HepG2 (cell line): Measurements from ENCODE around the gene CCDC93. TPM values are rescaled to one million over a fixed set of nuclear protein-coding genes. Genes with fewer than 3 reads are reported as not detected.

Source experiments
- HINFP ChIP-seq: sonication (generic); formaldehyde crosslinking; IDR thresholded peaks from 2 replicates; pipeline ENCODE4 v1.4.0; 2020; ENCODE audit warnings: low read depth, mild to moderate bottlenecking, missing genetic modification reagents
- HMGXB3 ChIP-seq: sonication (generic); formaldehyde crosslinking; IDR thresholded peaks from 2 replicates; pipeline ENCODE4 v1.4.0; 2020; ENCODE audit warnings: missing genetic modification reagents, borderline replicate concordance
- HNF4A ChIP-seq: sonication (generic); formaldehyde crosslinking; IDR thresholded peaks from 2 replicates; pipeline ENCODE4 v1.4.0; 2020; ENCODE audit warnings: missing genetic modification reagents
- HNRNPL ChIP-seq: fragments of 200-400 bp; formaldehyde crosslinking; IDR thresholded peaks from 2 replicates; pipeline ENCODE4 v1.6.1; 2017; ENCODE audit warnings: mild to moderate bottlenecking, low read depth, low read length
- MXD1 ChIP-seq: sonication (generic); formaldehyde crosslinking; IDR thresholded peaks from 2 replicates; pipeline ENCODE4 v1.4.0; 2020; ENCODE audit warnings: mild to moderate bottlenecking, missing genetic modification reagents
- PHB2 ChIP-seq: fragments of 450-650 bp; IDR thresholded peaks from 2 replicates; pipeline ENCODE4 v1.6.1; 2018; ENCODE audit not compliant: partially characterized antibody
- PRMT3 ChIP-seq: sonication (generic); formaldehyde crosslinking; IDR thresholded peaks from 2 replicates; pipeline ENCODE4 v1.8.1; 2022; ENCODE audit warnings: low read depth, mild to moderate bottlenecking, moderate library complexity, missing genetic modification reagents, borderline replicate concordance
- SAP130 ChIP-seq: IDR thresholded peaks from 2 replicates; pipeline ENCODE4 v1.6.1; 2016; ENCODE audit warnings: low read depth
- TIGD3 ChIP-seq: sonication (generic); formaldehyde crosslinking; IDR thresholded peaks from 2 replicates; pipeline ENCODE4 v1.5.1; 2020; ENCODE audit warnings: mild to moderate bottlenecking, missing genetic modification reagents, borderline replicate concordance
- ZNF569 ChIP-seq: sonication (generic); formaldehyde crosslinking; IDR thresholded peaks from 2 replicates; pipeline ENCODE4 v1.5.0; 2020; ENCODE audit warnings: mild to moderate bottlenecking, missing genetic modification reagents, moderate library complexity, borderline replicate concordance
- ZNF639 ChIP-seq: conservative IDR thresholded peaks from 2 replicates; pipeline ENCODE4 v1.6.1; 2018; ENCODE audit warnings: missing genetic modification reagents
- ZNF687 ChIP-seq: sonication (generic); formaldehyde crosslinking; IDR thresholded peaks from 2 replicates; pipeline ENCODE4 v1.5.1; 2020; ENCODE audit warnings: mild to moderate bottlenecking, missing genetic modification reagents, moderate library complexity
- ZNF761 ChIP-seq: sonication (generic); formaldehyde crosslinking; conservative IDR thresholded peaks from 2 replicates; pipeline ENCODE4 v1.4.0; 2020; ENCODE audit warnings: mild to moderate bottlenecking, missing genetic modification reagents
- ZZZ3 ChIP-seq: sonication (generic); formaldehyde crosslinking; IDR thresholded peaks from 2 replicates; pipeline ENCODE4 v1.4.0; 2020; ENCODE audit warnings: missing genetic modification reagents, mild to moderate bottlenecking, borderline replicate concordance
- polyA plus RNA-seq, 8 experiments: library from polyadenylated mRNA; depleted of rRNA in 3 of 8; stranded (reverse) in 7 of 8; unstranded in 1 of 8; fragments of >200 nt; fragmentation: Illumina TruSeq in 4 of 8; extraction: Trizol in 4 of 8; gene quantifications; 2 replicates each; pipeline versions ENCODE4 v1.2.1 to v1.2.3, GENCODE V29; 2011 to 2016; ENCODE audit warnings: low read depth in 4 of 8, missing spikeins in 1 of 8, mixed read lengths in 1 of 8; ENCODE audit not compliant: insufficient read depth in 1 of 8
- total RNA-seq, 5 experiments: library from RNA; depleted of rRNA; stranded (reverse); fragments of >200 nt; fragmentation: Illumina TruSeq; extraction: Trizol; gene quantifications; 2 replicates each; pipeline ENCODE4 v1.2.3, GENCODE V29; 2016; ENCODE audit warnings: low read depth in 1 of 5

The CCDC93 gene
- total and polyA plus RNA-seq, 2 of the 13 experiments (the other 11 are each of a cell fraction or from before 2014, with no cell fraction given): 37.2 to 53.2 TPM

- peak; percentile 83; the same call in 1 of the 2 replicates for TF ChIP-seq TIGD3 (CRISPR knock-in tag)
- peak; percentile 83 for TF ChIP-seq SAP130 (CRISPR knock-in tag)
- peak; percentile 55 for TF ChIP-seq PRMT3 (CRISPR knock-in tag)
- no peak for TF ChIP-seq ZNF569 (CRISPR knock-in tag)
- TF ChIP-seq HNF4A (CRISPR knock-in tag): peak; percentile 80
- TF ChIP-seq ZNF761 (CRISPR knock-in tag): peak; percentile 93; the same call in 1 of the 2 replicates
- TF ChIP-seq ZNF687 (CRISPR knock-in tag): peak; percentile 83
- peak; percentile 65; the same call in 1 of the 2 replicates for TF ChIP-seq MXD1 (CRISPR knock-in tag)
- TF ChIP-seq HMGXB3 (CRISPR knock-in tag): 0 out of 2 replicates have a peak, but pooled peaks have one; percentile 9
- TF ChIP-seq ZZZ3 (CRISPR knock-in tag): peak; percentile 49; the same call in 1 of the 2 replicates
- TF ChIP-seq HINFP (CRISPR knock-in tag): no peak; the same call in 1 of the 2 replicates
- 0 out of 2 replicates have a peak, but pooled peaks have one; percentile 32 for TF ChIP-seq ZNF639 (CRISPR knock-in tag)
- TF ChIP-seq PHB2: no peak
- no peak for TF ChIP-seq HNRNPL
Measured at GRCh38 chr2:118013724-118014491, at the start of gene CCDC93 (continued).
